ENCODE results near the gene MT1H. TPM values are rescaled to one million over a fixed set of nuclear protein-coding genes. Genes with fewer than 3 reads are reported as not detected.

The MT1H gene
- total and polyA plus RNA-seq, 2 donors (not counting 1 experiment from before 2014, with no cell fraction given) = not detected

GRCh38 chr16:56625943-56626654 lies 43.5 kb upstream of the MT1H start:
- Mint-ChIP-seq H3K4me1 (peaks cover 26% of the 10 kb centered on the region), H3K27ac (no peak overlapping the region), H3K4me3 (peak overlapping the region; percentile 78), H3K9me3 (ENCODE audit: insufficient read depth) (no peaks in the 10 kb centered on the region), H3K27me3 (peaks cover 40% of the 10 kb centered on the region)
- WGBS (ENCODE audit: insufficient coverage) = 13% methylated on average over 10 of the region's 16 CpGs
- intact Hi-C loops (cut with micrococcal nuclease) = no loop called here
- DNase-seq (no peak), ATAC-seq (ENCODE audit: low read depth) (no peak)
- POLR2A ChIA-PET = interaction anchor here (0.7 kb wide), 2 partner anchors 16 to 31 kb away, joined by 3 to 5 read pairs; no protein-coding TSS in a partner anchor
- CTCF ChIA-PET = interaction anchor here (0.6 kb wide), 1 partner anchor 543 kb away, joined by 3 read pairs; no protein-coding TSS in a partner anchor
- H3K9me3 ChIP-seq (ENCODE audit: control extremely low read depth in 1 of 3, control insufficient read depth in 2 of 3, insufficient read depth in 1 of 3, low read length in 2 of 3) = no peaks in the 10 kb centered on the region
- TF ChIP-seq, protein P1, sequence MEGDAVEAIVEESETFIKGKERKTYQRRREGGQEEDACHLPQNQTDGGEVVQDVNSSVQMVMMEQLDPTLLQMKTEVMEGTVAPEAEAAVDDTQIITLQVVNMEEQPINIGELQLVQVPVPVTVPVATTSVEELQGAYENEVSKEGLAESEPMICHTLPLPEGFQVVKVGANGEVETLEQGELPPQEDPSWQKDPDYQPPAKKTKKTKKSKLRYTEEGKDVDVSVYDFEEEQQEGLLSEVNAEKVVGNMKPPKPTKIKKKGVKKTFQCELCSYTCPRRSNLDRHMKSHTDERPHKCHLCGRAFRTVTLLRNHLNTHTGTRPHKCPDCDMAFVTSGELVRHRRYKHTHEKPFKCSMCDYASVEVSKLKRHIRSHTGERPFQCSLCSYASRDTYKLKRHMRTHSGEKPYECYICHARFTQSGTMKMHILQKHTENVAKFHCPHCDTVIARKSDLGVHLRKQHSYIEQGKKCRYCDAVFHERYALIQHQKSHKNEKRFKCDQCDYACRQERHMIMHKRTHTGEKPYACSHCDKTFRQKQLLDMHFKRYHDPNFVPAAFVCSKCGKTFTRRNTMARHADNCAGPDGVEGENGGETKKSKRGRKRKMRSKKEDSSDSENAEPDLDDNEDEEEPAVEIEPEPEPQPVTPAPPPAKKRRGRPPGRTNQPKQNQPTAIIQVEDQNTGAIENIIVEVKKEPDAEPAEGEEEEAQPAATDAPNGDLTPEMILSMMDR (IDR thresholded peaks at IDR 0.05) = no peak
- no peak for TF ChIP-seq EZH2 (IDR thresholded peaks at IDR 0.05; ENCODE audit: borderline replicate concordance, insufficient read depth, low read depth, low read length, poor library complexity, severe bottlenecking)
- no peaks in the 10 kb centered on the region for H3K79me2 ChIP-seq (ENCODE audit: control insufficient read depth, insufficient read depth, low read length)
- peaks cover 22 to 26% of the 10 kb centered on the region in 2 donors for H3K4me1 ChIP-seq (ENCODE audit: control insufficient read depth in 2 of 2, insufficient read depth in 2 of 2, low read length in 2 of 2)
- peak overlapping the region; percentile 55 for H2AFZ ChIP-seq (ENCODE audit: insufficient read depth, low read depth, low read length, poor library complexity, severe bottlenecking)
- peaks cover 0 to 31% (median 16%) of the 10 kb centered on the region in 4 experiments for H3K27me3 ChIP-seq (replicated peaks in 1 of 4; ENCODE audit: control extremely low read depth in 1 of 4, control insufficient read depth in 3 of 4, insufficient read depth in 4 of 4, low read length in 3 of 4)
- no peak overlapping the region for H3K9ac ChIP-seq (ENCODE audit: low read length)
- no peak overlapping the region for H3K27ac ChIP-seq (ENCODE audit: low read length in 2 of 2)
- H4K20me1 ChIP-seq (ENCODE audit: control insufficient read depth, insufficient read depth, low read length, poor library complexity, severe bottlenecking) = no peaks in the 10 kb centered on the region
- H3K4me3 ChIP-seq (ENCODE audit: control extremely low read depth in 1 of 5, extremely low read depth in 1 of 5, insufficient read depth in 1 of 5, low read depth in 2 of 5, low read length in 4 of 5) = peak overlapping the region in 3 of 5 experiments; percentile 19 to 44 (median 41)
- H3K4me2 ChIP-seq (replicated peaks; ENCODE audit: low read depth, low read length, poor library complexity, severe bottlenecking) = peak overlapping the region; percentile 70
- no peaks in the 10 kb centered on the region for H3K36me3 ChIP-seq (replicated peaks in 1 of 2; ENCODE audit: control extremely low read depth in 1 of 2, control insufficient read depth in 1 of 2, extremely low read depth in 1 of 2, insufficient read depth in 2 of 2, low read length in 1 of 2)

GRCh38 chr16:56626685-56627084 lies 42.9 kb upstream of the MT1H start:
- Mint-ChIP-seq H3K4me1 (peaks cover 27% of the 10 kb centered on the region), H3K27ac (no peak overlapping the region), H3K27me3 (peaks cover 44% of the 10 kb centered on the region), H3K4me3 (no peak overlapping the region), H3K9me3 (ENCODE audit: insufficient read depth) (no peaks in the 10 kb centered on the region)
- peaks cover 0 to 37% (median 20%) of the 10 kb centered on the region in 4 experiments for H3K27me3 ChIP-seq (replicated peaks in 1 of 4; ENCODE audit: control extremely low read depth in 1 of 4, control insufficient read depth in 3 of 4, insufficient read depth in 4 of 4, low read length in 3 of 4)
- H3K27ac ChIP-seq (ENCODE audit: low read length in 2 of 2) = no peak overlapping the region
- 66% methylated on average over 6 of the region's 7 CpGs for WGBS (ENCODE audit: insufficient coverage)
- ChIA-PET CTCF (no interaction called here), POLR2A (interaction anchor here (0.7 kb wide), 1 partner anchor 15 kb away, joined by 3 read pairs; no protein-coding TSS in a partner anchor)
- intact Hi-C loops (cut with micrococcal nuclease) = no loop called here
- H4K20me1 ChIP-seq (ENCODE audit: control insufficient read depth, insufficient read depth, low read length, poor library complexity, severe bottlenecking) = no peaks in the 10 kb centered on the region
- H3K4me2 ChIP-seq (replicated peaks; ENCODE audit: low read depth, low read length, poor library complexity, severe bottlenecking) = no peak overlapping the region
- H2AFZ ChIP-seq (ENCODE audit: insufficient read depth, low read depth, low read length, poor library complexity, severe bottlenecking) = no peak overlapping the region
- ATAC-seq (ENCODE audit: low read depth) = no peak
- H3K36me3 ChIP-seq (replicated peaks in 1 of 2; ENCODE audit: control extremely low read depth in 1 of 2, control insufficient read depth in 1 of 2, extremely low read depth in 1 of 2, insufficient read depth in 2 of 2, low read length in 1 of 2) = no peaks in the 10 kb centered on the region
- no peak for DNase-seq
- H3K79me2 ChIP-seq (ENCODE audit: control insufficient read depth, insufficient read depth, low read length) = no peaks in the 10 kb centered on the region
- peaks cover 24 to 26% of the 10 kb centered on the region in 2 donors for H3K4me1 ChIP-seq (ENCODE audit: control insufficient read depth in 2 of 2, insufficient read depth in 2 of 2, low read length in 2 of 2)
- TF ChIP-seq, protein P1 (IDR thresholded peaks at IDR 0.05) = no peak
- no peak for TF ChIP-seq EZH2 (IDR thresholded peaks at IDR 0.05; ENCODE audit: borderline replicate concordance, insufficient read depth, low read depth, low read length, poor library complexity, severe bottlenecking)
- H3K9ac ChIP-seq (ENCODE audit: low read length) = no peak overlapping the region
- H3K9me3 ChIP-seq (ENCODE audit: control extremely low read depth in 1 of 3, control insufficient read depth in 2 of 3, insufficient read depth in 1 of 3, low read length in 2 of 3) = no peaks in the 10 kb centered on the region
- no peak overlapping the region for H3K4me3 ChIP-seq (ENCODE audit: control extremely low read depth in 1 of 5, extremely low read depth in 1 of 5, insufficient read depth in 1 of 5, low read depth in 2 of 5, low read length in 4 of 5)

All from B cell (primary cell).